GM18907 (cell line): ENCODE measurements around the gene HTR7.

Experiments used
- ATAC-seq: cut with Tn5 transposase; IDR thresholded peaks from one replicate; pipeline ENCODE4 v1.9.1; 2021; ENCODE audit warnings: mild to moderate bottlenecking, moderate library complexity; ENCODE audit not compliant: unreplicated experiment

Gene HTR7

DNA sequence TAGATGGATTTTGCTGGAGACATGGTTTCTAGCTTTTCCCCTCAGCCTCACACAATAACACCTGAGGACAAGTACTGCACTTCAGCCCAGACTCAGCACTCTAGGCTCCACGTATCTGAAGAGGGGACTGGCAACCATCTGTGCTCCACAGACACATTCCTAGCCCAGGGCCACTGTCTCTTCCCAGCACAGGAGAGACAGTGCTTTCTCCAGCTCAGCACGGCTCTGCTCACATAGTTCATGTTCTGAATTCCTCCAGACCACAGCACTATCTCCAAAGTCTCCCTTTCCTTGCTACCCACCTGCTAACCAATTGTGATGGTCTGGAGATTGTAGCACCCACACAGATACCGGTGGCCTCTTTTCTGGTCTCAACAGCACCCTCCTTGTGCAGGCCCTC, 114.5 kb downstream of the HTR7 start:
- ATAC-seq: no peak

DNA sequence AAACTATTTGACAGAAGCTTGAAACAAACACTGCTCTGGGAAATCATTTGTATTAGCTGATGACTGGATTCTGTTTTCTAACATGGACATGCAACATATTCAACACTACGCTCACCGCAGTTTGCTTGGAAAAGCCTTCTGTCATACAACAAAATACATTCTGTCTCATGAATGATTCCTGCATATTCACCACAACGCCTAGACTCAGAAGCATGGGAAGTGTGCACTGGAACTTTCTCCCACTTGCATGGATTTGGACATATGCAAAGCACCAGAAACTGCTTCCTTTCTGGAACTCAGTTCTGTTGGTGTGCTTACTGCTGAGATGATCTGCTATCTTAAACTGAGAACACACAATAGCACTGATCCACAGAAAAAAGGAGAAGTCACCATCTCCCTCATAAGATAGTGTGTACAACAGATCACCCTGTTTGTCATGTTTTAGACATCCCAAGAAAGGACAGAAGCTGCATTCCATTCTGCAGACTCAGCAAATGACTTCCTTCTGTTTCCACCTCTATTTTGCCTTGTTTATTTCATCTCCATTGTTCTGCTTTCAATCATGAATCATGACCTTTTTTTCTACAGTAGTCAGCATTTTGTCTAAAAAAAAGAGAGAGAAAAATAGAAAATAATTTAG, 115.8 kb downstream of the HTR7 start:
- no peak for ATAC-seq

DNA sequence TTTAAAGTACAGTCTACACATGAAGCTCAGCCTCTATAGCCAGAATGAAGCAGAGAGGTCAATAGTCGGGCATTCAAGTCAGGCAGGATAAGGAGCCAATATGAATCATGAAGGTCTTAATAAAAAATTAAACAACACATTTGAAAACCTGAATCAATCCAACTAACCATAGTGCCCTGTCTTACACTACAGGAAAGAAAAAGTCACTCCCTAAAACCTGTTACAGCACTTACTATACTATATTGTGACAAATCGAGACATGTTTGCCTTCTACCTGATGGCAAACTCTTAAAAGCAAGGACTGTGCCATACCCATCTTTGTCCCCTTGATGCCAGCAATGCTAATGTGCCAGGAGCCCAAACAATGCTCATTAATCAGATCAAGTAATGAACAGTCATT, 117.6 kb downstream of the HTR7 start:
- no peak for ATAC-seq

DNA sequence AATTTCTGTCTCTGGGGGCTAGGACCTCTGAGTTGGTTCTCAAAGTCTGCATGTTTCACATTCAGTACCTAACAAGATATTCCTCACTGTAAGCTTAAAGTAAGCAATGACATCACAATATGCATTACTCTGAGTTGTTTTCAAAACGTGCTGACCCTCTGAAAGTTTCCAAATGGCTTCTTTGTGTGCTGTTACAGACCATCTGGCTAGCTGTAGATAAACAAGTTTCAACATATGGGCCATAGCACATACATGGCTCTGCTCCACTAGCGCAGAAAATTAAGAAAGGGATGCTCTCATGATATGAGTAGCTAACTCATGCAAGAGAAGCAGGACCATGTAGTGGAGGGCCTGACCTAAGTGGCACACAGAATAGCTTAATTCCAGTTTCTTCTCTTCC, 119.0 kb downstream of the HTR7 start:
- ATAC-seq: no peak

DNA sequence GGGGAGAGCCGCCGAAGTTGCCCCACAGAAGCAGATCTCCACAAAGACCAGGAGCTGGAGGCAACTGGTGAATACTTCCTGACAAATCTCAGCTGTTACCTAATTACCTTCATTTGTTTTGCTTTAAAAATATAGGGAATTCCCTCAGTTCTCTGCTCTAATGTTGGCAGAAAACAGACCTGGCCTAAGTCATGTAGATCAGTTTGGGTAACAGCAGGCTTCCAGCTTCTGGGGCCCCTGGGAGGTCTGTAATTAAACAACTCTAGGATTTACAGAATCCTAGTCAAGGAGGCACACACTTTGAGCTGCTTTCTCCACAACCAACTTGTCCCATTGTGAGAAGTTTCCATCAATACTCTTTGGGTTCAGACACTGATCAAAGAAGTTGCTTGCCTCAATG, 123.4 kb downstream of the HTR7 start:
- ATAC-seq: no peak

DNA sequence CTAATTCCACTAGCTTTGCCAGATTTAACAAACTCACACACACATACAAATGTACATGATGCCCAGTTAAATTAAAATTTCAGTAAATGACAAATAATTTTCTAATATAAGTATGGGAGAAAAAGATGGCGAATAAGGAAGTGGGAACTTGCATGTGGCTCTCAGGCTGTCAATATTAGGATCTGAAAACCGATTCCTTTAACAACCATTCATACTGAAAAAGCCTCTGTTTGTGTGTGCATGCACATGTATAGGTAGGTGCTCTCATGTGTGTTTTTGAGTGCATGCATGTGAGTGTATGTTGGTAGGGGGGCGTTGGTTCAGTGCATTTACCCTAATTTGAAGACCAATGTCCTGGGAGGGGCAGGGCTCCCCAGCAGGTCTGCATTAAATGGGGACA, 125.3 kb downstream of the HTR7 start:
- no peak for ATAC-seq

DNA sequence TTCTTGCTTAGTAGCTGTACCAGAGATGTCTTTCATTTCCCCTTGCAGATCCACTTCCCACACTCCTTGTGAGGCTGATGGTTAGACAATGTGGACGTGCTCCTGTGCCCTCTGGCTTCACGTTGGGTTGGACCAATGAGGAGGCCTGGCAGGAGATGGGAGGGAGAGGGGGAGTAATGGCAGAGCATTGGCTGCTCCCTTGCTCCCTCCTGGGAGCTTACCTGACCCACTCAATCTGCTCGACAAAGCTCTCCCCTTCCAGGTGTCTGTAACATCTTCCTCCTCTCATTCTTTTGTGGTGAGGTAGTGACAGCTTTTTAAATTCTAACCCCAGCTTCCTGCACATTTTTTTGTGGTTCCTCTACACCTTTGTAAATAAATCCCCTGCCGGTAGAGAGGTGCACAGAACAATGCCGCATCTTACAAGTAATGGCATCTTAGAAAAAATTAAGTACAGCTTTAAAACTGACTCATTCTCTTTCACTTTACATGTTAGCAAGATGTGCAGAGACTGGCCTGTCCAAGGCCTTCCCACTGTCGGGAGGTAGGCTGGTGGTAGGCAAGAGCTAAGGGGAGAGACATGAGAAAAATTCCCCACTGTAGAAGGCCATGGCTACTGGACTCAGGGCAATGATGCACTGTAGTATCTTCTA, 134.3 kb downstream of the HTR7 start:
- no peak for ATAC-seq

DNA sequence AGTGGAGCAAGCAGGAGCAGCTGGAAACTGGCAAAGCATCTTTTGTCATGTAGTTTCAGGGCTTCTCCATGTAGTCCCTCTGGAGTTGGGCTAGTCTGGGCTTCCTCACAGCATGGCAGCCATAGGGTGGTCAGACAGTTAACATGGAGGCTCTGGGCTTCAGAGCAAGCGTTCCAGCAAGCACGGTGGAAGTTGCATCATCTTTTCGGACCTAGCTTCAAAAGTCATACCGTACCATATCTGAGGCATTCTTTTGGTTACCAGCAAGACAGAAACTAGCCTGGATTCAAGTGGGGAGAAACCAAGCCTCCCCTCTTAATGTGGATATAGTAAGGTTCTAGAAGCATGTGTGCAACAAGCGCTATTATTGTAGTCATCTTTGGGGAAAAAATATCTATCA, 135.0 kb downstream of the HTR7 start:
- no peak for ATAC-seq

DNA sequence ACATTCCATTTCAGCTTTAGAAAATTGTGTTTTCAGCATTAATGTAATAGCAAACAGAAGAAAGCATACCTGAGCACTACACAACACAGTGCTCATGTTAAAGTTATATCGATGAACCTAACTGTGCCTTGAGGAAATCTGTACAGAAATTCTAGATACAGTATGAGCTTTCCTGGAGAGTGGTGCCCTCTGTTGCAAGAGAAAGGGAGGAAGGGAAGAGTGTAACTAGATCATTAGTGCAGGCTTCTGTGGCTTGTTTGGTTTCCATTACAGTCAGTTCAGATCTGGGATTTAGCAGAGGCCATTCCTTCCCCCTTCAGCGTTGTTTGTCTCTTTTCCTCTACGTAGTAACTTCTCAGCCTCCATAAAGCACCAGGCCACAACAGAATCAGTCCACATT, 139.7 kb downstream of the HTR7 start:
- ATAC-seq: no peak

DNA sequence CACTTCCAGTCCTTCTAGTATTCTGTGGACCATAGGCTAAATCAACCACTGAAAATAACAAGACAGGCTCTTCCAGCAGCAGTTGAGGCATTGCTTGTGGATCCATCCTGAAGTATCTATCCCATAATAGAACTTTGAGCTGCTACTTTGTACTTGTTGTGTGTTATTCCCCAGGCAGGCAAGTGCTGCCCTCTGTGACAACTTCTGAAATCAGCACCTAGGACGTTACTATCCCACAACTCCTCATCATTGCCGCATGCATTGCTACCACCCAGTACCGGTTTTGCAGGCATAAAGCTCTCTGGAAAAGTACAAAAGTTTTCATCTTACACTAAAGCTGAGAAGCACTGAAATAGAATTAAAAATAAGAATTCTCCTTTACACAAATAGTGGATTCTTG, 145.3 kb downstream of the HTR7 start:
- ATAC-seq: no peak

DNA sequence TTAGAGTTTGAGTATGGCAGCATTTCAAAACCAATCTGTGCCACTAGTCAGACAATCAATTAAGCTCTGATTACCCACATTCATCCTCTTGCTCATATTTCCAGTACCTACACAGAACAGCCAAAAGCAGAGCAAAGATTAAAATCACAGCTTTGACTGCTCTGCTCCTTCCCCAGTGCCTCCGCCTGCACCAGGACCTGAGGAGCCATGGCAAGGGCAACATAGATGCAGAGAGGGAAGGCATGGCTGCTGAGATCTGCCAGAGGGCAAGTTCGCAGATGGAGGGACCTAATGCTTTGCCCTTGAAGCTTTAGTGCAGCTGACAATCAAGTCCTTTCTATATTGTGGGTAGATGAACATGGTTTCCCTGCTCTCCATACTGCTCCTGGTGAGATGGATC, 148.1 kb downstream of the HTR7 start:
- no peak for ATAC-seq

DNA sequence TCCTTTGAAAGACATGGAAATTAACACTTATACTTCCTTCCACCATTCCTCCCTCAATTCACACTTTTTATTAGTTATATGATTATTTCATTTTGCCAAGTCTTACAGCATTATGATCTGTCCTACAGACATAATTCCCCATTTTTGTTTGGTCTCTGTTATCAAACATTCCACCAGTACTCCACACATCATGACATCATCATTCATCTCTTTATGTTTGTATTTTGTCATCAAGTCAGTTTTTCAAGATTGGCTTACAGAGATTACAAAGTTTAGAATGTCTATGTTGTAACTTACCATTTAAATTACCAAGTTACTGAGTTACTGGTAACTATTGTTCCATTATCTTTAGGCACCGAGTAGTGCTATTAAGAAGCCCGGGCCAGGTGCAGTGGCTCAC, 150.2 kb downstream of the HTR7 start:
- no peak for ATAC-seq

DNA sequence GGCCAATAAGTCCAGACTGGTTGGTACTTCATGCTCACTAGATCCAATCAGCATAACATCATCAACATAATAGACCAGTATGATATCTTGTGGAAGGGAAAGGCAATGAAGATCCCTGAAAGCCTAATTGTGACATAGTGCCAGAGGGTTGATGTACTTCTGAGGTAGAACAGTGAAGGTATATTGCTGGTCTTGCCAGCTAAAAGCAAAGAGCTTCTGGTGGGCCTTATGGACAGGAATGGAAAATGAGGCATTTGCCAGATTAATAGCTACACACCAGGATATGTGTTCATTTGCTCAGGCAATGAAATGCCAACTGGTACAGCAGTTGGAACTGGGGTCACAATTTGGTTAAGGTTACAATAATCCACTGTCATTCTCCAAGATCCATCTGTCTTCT, 156.4 kb downstream of the HTR7 start:
- no peak for ATAC-seq

DNA sequence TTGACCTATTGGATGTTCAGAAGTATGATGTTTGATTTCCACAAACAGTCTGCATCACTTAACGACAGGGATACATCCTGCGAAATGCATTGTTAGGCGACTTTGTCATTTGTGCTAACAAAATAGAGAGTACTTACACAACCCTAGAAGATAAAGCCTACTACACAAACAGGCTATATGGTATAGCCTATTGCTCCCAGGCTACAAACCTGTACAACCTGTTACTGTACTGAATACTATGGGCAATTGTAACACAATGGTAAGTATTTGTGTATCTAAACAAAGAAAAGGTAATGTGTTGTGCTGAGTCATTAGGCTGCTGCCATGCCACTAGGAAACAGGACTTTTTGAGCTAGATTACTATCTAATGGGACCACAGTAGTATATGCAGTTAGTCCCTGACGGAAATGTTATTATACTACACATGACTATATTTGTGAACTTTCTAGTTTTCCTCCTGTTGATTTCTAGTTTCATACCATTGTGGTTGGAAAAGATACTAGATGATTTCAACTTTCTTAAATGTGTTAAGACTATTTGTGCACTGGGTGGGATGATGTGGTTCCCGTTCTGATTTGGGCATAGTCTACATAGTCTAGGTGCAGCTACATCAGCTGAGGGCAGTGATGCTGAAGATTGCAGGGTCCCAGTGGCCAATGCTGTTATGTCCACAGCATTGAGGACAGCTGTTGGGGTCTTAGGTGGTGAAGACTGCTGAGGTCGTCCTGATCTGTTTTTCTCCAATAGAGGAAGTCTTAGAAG, 161.7 kb downstream of the HTR7 start:
- ATAC-seq: no peak
